ENCODE measurements around the gene TMCO4.

Gene TMCO4

GRCh38 chr1:19633106-19633505 lies 166.6 kb downstream of the TMCO4 start:
- DNase-seq, result no peak

All from activated CD4-positive, alpha-beta T cell treated with anti-CD3 and anti-CD28 coated beads, Interleukin-2, Interleukin-6, amounts not matched to agents 100 ng/mL and 50 ng/mL, durations not matched to agents 16 hours and 8 hours (primary cell).